Occipital lobe (tissue), 2 donors: ENCODE results near the gene MTERF1. TPM values are rescaled to one million over a fixed set of nuclear protein-coding genes. Genes with fewer than 3 reads are reported as not detected.
"Not testable (repeated sequence)": the region's sequence is repeated elsewhere in the genome, so short reads cannot be mapped to it uniquely, and the experiment has no call there.

ENCODE experiments used
- DNase-seq: peaks from one replicate; lab custom pipeline; 2025; lab: John Stamatoyannopoulos, UW
- total RNA-seq: library from RNA; depleted of rRNA; stranded (reverse); fragments of >200 nt; gene quantifications from one replicate; pipeline ENCODE4 v1.2.3, GENCODE V29; 2014

MTERF1 gene, protein sequence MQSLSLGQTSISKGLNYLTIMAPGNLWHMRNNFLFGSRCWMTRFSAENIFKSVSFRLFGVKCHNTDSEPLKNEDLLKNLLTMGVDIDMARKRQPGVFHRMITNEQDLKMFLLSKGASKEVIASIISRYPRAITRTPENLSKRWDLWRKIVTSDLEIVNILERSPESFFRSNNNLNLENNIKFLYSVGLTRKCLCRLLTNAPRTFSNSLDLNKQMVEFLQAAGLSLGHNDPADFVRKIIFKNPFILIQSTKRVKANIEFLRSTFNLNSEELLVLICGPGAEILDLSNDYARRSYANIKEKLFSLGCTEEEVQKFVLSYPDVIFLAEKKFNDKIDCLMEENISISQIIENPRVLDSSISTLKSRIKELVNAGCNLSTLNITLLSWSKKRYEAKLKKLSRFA
- total RNA-seq, result 30.4 TPM

DNA sequence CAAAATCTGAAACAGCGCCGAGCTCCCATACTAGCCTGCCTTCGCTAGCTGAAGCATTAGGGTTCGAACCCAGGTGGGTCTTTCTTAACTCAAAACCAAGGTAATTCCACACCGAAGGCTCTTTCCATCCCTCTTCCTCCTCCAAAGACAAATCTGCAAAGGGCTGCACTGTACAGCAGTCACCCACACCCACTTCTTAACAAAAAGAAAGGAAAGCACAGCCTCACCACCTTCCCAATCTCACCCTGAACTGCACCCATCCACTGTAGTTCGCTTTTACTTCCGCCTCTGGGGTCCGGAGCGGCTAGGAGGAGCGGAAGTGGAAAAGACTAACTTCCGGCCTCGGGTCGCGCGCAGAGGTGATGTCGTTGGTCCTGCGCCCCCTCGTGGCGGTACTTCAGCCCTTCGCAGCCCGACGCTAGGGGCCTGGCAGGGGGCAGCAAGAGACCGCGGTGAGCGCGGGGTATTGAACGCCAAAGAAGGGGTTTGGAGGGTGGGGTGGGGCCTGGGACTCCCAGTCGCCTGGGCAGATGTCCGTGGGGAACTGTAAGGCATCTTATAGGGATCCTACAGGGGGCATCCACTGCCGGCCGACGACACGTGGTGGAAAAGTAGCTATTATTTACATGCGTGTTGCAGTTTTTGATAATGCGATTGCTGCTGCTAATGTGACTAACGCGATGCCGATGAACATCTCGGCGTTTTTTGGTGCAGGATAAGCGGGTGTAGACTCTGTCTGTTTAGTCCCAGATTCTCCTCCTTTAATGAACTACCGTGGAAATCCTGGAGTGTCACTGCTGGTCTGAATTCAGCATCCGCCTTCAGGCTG is at the start of gene MTERF1:
Gene MTERF1 (minus strand): TSS at position 290 of the 829 bp plus-strand sequence. CDS start 619 bp downstream, outside the sequence.
- DNase-seq, result peak; percentile 80

DNA sequence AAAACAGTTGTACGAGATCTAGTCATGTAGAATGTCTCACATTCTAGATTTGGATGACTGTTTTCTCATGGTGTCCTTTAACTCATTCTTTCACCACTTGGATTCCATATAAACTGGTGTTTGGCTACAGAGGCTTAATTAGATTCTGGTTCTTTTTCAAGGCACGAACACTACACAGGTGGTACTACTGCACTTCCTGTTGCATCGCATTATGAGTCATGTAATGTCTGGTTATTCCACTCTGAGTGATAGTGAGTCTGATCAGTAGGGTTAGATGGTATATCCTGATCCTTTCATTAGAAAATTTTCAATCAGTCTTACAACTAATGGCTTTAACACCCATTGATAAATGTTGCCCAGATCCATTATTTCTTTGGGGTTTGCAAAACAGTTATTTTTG is 49.0 kb upstream of the MTERF1 start:
- no peak for DNase-seq

- DNase-seq, result no peak
Measured at GRCh38 chr7:91927912-91928311, 47.4 kb upstream of the MTERF1 start.

GRCh38 chr7:91922857-91923256 is 42.4 kb upstream of the MTERF1 start:
- DNase-seq, result no peak

DNA sequence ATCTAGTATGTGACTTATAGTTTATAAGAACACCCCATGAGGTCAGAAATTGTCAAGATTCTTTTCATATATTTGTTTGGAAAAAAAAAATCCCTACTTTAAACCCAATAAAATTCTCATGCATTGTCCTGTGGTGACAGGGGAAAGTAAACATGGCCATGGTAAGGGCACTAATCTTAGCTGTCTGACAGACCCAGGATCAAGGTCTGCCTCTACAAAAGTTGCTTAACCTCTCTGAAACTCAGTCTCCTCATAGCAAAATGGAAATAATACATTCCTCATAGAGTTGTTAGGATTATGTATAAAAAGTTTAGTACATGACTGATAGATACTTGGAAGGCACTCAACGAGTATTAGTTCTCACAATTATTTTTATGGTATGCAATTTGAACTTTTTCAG is 37.9 kb upstream of the MTERF1 start:
- DNase-seq, result no peak

DNA sequence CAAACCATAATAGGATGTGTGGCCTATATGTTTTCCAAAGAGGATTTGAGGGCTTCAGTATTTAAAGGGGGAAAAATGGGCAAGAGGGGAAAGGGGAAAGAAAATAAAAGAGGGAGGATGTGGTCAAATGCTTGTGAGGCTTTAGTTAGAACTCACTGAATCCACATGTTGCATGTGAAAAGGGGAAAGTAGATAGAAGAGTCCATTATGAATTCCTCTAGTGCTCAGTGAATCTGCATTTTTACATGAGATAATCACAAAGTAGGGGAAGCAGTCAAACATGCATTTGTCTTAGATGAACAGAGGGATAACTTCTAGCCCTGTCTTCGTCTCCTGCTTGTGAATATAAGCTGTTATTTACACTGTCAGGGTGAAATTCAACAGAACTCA is 35.5 kb upstream of the MTERF1 start:
- DNase-seq, result no peak

DNA sequence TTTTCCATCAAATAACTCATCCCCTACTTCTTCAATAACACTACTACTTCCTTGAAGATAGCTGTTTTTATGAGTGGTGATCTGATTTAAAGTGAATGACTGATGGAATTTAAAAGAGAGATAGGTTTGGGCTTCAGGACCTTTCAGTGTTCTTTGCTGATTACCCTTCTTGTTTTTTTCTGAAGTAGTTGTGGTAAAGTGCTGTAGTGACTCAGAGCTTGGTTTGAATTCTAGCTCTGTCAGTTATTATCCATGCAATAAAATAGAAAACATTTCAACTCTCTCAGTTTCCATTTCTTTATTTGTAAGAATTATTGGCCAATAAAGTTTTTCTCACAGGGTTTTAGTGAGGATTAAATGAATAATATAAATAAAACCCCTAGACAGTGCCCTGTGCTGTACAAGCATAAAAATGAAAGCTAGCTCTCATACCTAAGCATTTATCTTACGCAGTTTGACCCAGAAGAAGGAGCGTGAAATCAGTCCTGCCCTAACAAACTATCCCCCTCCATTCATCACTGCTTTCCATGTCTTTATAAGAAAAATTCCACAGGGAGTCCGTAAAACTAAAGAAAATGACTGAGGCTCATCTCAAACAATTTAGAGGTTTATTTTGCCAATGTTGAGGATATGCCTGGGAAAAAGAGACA is 35.0 kb upstream of the MTERF1 start:
- no peak for DNase-seq

- DNase-seq, result no peak
Measured at GRCh38 chr7:91913612-91914011, 33.1 kb upstream of the MTERF1 start.

DNA sequence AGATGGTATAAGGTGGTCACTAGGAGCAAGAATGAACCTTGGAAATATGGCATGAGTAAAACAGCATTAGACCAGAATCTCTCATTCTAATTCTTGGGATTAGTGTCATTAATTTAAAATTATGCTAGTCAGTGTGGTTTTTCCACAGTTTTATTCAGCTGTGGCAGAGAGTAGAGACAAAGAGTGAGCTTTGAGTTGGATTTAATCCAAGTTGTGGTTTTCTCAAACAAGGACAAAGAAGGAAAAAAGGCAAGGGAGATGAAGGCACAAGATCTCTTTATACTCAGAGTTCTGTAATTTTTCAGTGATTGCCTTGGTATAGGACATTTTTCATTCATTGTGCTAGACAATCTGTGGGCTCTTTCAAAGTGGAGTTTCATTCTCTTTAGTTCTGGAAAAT is 32.0 kb upstream of the MTERF1 start:
- no peak for DNase-seq

DNA sequence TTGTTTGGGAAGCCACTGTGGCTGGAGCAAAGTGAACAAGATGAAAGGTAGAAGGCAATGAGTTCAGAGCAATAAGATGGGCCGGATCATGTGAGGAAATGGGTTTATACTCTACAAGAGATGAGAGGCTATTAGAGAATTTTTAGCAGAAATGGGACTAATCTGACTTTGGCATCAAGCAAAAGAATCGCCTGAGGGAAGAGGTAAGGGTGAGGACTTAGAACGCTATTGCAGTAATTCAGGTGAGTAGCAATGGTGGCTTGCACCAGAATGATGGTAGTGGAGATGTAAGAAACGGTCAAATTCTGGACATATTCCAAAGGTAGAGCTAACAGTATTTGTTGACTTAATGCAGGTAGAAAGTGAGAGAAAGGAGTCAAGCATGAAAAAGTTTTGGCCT is 30.6 kb upstream of the MTERF1 start:
- DNase-seq, result no peak

GRCh38 chr7:91910171-91910570 is 29.7 kb upstream of the MTERF1 start:
- DNase-seq, result no peak

DNA sequence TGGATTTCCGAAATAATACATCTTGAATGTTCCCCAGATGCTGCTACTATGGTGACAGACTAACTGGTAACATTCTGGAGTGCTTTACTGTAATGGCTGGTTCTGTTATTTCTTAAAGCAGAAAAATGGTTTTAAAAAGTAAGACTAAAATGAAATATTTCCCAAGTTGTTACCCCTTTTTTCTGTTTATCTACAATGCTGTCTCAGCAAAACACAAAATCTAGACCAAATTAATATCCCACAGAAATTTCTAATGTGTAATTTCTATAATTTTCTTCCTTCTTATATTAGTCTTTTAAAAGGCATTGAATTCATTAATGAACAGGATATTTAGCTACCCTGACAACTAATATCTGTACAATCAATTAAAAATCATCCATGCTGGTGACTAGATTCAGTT is 19.1 kb upstream of the MTERF1 start:
- DNase-seq, result no peak

GRCh38 chr7:91898240-91898992 is 17.9 kb upstream of the MTERF1 start:
- DNase-seq, result no peak

- DNase-seq, result no peak
Measured at GRCh38 chr7:91894781-91895480, 14.4 kb upstream of the MTERF1 start.

- not testable (repeated sequence) for DNase-seq
Measured at GRCh38 chr7:91893699-91894098, 13.2 kb upstream of the MTERF1 start.

DNA sequence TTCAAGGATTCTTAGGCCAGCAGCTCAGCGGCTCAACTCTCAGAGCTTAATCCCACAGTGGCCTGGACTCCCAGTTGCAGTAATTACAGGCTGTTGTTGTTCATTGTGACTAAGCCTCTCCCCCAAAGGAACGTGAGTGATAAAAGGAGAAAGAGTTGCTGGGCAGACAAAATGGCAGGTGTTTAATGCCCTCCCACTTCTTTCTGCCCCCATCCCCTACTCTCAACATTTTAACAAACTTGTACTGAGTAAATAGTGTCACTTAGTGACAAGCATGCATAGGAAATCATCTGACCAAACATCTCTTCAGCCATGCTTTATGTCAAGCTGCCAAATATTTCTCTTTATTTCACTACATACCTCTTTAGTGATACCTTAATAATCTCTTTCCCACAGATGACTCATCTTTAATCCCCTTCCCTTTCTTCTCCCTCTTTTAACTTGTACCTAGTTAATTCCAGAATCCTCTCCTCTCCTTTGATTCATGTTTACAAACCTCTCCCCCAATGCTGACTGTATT is 12.4 kb upstream of the MTERF1 start:
- DNase-seq, result no peak

DNA sequence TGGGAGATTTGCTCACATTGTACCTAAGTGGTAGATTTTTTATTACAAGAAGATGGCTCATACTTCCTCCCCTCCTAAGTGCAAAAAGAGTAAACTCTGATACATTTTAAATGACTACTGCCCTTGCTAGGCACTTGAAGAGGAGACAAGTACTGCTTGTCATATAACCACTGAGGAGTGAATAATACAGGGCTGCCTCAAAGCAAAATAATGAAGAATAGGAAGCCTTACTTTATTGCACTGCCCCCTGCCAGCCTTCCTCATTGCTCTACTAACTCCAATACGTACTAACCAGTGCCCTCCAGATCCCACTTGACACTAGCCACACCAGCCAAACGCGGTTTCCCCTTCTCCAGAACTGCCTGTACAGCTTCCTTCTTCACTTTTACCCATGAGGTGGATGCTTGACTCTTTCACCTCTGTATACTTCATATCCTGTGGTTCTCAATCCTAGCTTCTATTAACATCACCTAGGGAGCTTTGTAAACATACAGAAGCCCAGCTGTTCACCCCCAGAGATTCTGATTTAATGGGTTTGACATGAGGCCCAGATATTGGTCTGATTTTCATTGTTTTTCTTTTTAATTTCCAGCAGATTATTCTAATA is 11.7 kb upstream of the MTERF1 start:
- DNase-seq, result no peak

GRCh38 chr7:91888271-91889175 is 8.0 kb upstream of the MTERF1 start:
- not testable (repeated sequence) for DNase-seq
